ENCODE data around the gene UGT1A6. TPM values are rescaled to one million over a fixed set of nuclear protein-coding genes. Genes with fewer than 3 reads are reported as not detected.

Gene UGT1A6
- polyA plus RNA-seq, 1 of the 3 experiments (the other 2 are of a cell fraction), result not detected

GRCh38 chr2:233789554-233789953 lies 96.9 kb downstream of the UGT1A6 start:
- no peaks in the 10 kb centered on the region for H3K9me3 ChIP-seq
- no peaks in the 10 kb centered on the region for H3K36me3 ChIP-seq (replicated peaks in 1 of 2; ENCODE audit: control insufficient read depth in 1 of 2, insufficient read depth in 2 of 2, low read length in 1 of 2)
- H3K4me3 ChIP-seq (ENCODE audit: low read depth in 2 of 2, low read length in 1 of 2), result no peak overlapping the region
- 60% methylated on average over 3 of the region's 7 CpGs for WGBS (ENCODE audit: low lambda C conversion rate)
- H3K4me1 ChIP-seq (ENCODE audit: control insufficient read depth in 1 of 2, insufficient read depth in 2 of 2, low read depth in 1 of 2, low read length in 1 of 2), result no peaks in the 10 kb centered on the region
- no peaks in the 10 kb centered on the region for H3K27me3 ChIP-seq (ENCODE audit: insufficient read depth)
- no peak overlapping the region for H2AFZ ChIP-seq (ENCODE audit: low read depth)
- no peaks in the 10 kb centered on the region for H4K20me1 ChIP-seq (ENCODE audit: insufficient read depth)
- no peaks in the 10 kb centered on the region for H3K9me2 ChIP-seq
- DNase-seq, result no peak
- TF ChIP-seq RFX5 (IDR thresholded peaks at IDR 0.05; ENCODE audit: low read length), result no peak
- TF ChIP-seq TEAD4 (IDR thresholded peaks at IDR 0.05; ENCODE audit: borderline replicate concordance, insufficient read depth), result no peak
- no peak for TF ChIP-seq SIN3A (IDR thresholded peaks at IDR 0.05; ENCODE audit: borderline replicate concordance, low read depth, low read length)
- TF ChIP-seq MAX (IDR thresholded peaks at IDR 0.05; ENCODE audit: low read depth), result no peak
- no peak for TF ChIP-seq CHD2 (IDR thresholded peaks at IDR 0.05; ENCODE audit: low read length, partially characterized antibody)
- no peak for TF ChIP-seq FOXJ3 (CRISPR knock-in tag; IDR thresholded peaks at IDR 0.05)
- TF ChIP-seq JUND (IDR thresholded peaks at IDR 0.05), result no peak
- TF ChIP-seq FOSL2 (IDR thresholded peaks at IDR 0.05; ENCODE audit: borderline replicate concordance, low read depth), result no peak
- no peak for TF ChIP-seq YY1 (IDR thresholded peaks at IDR 0.05; ENCODE audit: low read depth)
- no peak for TF ChIP-seq ZBTB33 (IDR thresholded peaks at IDR 0.05; ENCODE audit: borderline replicate concordance, low read depth)
- no peak for TF ChIP-seq REST (IDR thresholded peaks at IDR 0.05; ENCODE audit: low read depth, low read length)
- TF ChIP-seq PBX3 (IDR thresholded peaks at IDR 0.05), result no peak
- TF ChIP-seq SMC3 (IDR thresholded peaks at IDR 0.05; ENCODE audit: low read depth, low read length), result no peak
- no peak for TF ChIP-seq RAD21 (IDR thresholded peaks at IDR 0.05; ENCODE audit: low read length)
- ChIA-PET POLR2A (no interaction called here), CTCF (no interaction called here)
- no peaks in the 10 kb centered on the region for H3F3A ChIP-seq (replicated peaks; ENCODE audit: insufficient read depth)
- no peak overlapping the region for H3K27ac ChIP-seq (ENCODE audit: low read depth in 2 of 2, low read length in 1 of 2)
- no peak overlapping the region for H3K4me2 ChIP-seq
- H3K79me2 ChIP-seq (ENCODE audit: insufficient read depth), result no peaks in the 10 kb centered on the region
- no peak overlapping the region for H3K9ac ChIP-seq

All from SK-N-SH (cell line).